GM12874 (cell line): ENCODE measurements around the gene TUB.

ENCODE experiments used
- CTCF ChIP-seq: IDR thresholded peaks from 2 replicates; pipeline ENCODE4 v1.5.1; 2011; ENCODE audit warnings: low read depth, mild to moderate bottlenecking, control low read depth, low read length, moderate library complexity; ENCODE audit not compliant: insufficient read depth

The TUB gene

GRCh38 chr11:8111636-8112035, 30.6 kb downstream of the TUB start:
- no peak for TF ChIP-seq CTCF

GRCh38 chr11:8122173-8122764, 41.3 kb downstream of the TUB start:
- no peak for TF ChIP-seq CTCF

- no peak for TF ChIP-seq CTCF
These were observed 45.8 kb downstream of the TUB start for GRCh38 chr11:8126649-8127289.

DNA sequence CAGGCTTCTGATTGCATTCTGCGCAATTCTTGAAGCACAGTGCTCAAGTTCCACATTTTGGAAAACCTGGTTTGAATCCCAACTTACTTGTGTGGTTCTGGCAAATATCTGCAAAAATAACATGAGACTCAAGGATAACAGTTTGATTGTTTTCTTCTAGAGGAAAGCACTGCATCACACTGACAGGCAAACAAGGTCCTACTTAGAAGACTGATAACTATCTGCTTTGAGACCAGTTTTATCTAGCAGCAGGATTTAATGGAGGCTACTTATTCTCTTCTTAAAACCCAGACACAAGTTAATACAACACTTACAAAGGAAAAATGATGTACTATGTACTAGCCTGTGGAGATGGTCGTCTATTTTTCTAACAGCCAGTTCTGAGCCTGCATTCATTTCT, 46.4 kb downstream of the TUB start:
- no peak for TF ChIP-seq CTCF

DNA sequence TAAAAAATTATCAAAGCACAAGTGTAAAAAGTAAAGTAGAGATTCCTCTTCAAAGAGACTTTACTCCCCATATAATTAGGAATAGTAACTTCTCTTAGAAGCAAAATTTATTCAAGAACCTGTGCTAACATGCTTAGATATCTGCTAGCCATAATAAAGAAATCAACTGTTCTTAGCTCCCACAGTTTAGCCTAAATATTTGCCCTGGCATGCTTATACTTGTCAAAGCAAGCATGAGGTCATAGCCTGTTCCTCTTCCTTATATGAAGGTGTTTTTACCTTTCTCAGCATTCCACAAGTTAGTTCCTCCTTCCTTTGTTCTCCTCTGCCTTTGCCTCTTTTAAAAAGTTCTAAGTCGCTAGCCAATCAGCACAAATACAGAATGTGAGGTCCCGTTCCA, 57.5 kb downstream of the TUB start:
- TF ChIP-seq CTCF = no peak

DNA sequence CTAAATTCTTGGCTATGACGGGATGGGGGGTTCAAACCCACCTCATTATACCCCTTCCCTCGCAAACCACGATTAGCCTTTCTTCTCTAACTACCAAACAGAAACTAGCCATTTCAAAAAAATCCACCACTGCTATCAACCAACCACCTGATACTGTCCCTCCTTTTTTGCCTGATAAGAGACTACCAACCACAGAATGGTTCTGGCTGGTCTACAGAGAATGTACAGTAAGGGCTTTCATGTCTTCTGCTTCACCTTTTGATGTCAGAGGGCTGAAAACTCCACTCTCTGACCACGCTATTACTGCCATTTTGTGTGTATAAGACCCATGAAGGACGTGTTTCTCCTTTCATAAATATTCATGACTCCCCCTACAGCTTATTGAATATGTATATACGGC, 68.7 kb downstream of the TUB start:
- no peak for TF ChIP-seq CTCF
